Common myeloid progenitor, CD34-positive (primary cell): ENCODE results near the gene WWOX.

Experiments
- CTCF ChIA-PET: fragments of 350-600 bp; sonication (Branson Sonifier 250); formaldehyde crosslinking; loops from one replicate; lab custom pipeline; 2021; ENCODE audit warnings: antibody characterized with exemption; lab: Charles Lee
- POLR2A ChIA-PET: fragments of 350-600 bp; sonication (Branson Sonifier 250); formaldehyde crosslinking; loops from one replicate; lab custom pipeline; 2021; ENCODE audit warnings: antibody characterized with exemption; lab: Charles Lee
- DNase-seq, 3 donors: peaks; one replicate each; pipeline versions ENCODE4 v3.0.0 to v3.0.0-alpha.2; 2013
- H3K27ac ChIP-seq, 2 experiments: 1 replicate in 1 of 2; 2 replicates in 1 of 2; pipeline ENCODE4 v1.7.0; 2013; ENCODE audit warnings: inconsistent platforms in 2 of 2, low read length in 2 of 2, mild to moderate bottlenecking in 2 of 2, low read depth in 1 of 2, moderate library complexity in 1 of 2; ENCODE audit not compliant: severe bottlenecking in 2 of 2, insufficient read depth in 1 of 2, poor library complexity in 1 of 2
- H3K27me3 ChIP-seq, 5 experiments: replicated peaks in 2 of 5; 1 replicate in 3 of 5; 2 replicates in 2 of 5; pipeline versions ENCODE4 v1.6.1 to v1.7.0; 2013; ENCODE audit warnings: low read length in 4 of 5, mild to moderate bottlenecking in 2 of 5, moderate library complexity in 2 of 5, inconsistent platforms in 1 of 5; ENCODE audit not compliant: insufficient read depth in 5 of 5, control insufficient read depth in 4 of 5
- H3K36me3 ChIP-seq, 4 experiments: 1 replicate in 2 of 4; 2 replicates in 2 of 4; pipeline versions ENCODE4 v1.6.1 to v1.7.0; 2013; ENCODE audit warnings: low read length in 3 of 4, control low read depth in 1 of 4, mild to moderate bottlenecking in 1 of 4; ENCODE audit not compliant: control insufficient read depth in 4 of 4, insufficient read depth in 4 of 4
- H3K4me1 ChIP-seq, 4 experiments: 1 replicate in 3 of 4; 2 replicates in 1 of 4; pipeline versions ENCODE4 v1.6.1 to v1.7.1; 2013; ENCODE audit warnings: low read length in 3 of 4, mild to moderate bottlenecking in 3 of 4, control low read depth in 1 of 4, inconsistent platforms in 1 of 4, moderate library complexity in 1 of 4; ENCODE audit not compliant: control insufficient read depth in 4 of 4, insufficient read depth in 4 of 4; ENCODE audit errors: control extremely low read depth in 1 of 4
- H3K4me3 ChIP-seq, 7 experiments: 1 replicate in 4 of 7; 2 replicates in 3 of 7; pipeline versions ENCODE4 v1.5.1 to v1.7.0; 2013; ENCODE audit warnings: mild to moderate bottlenecking in 7 of 7, low read length in 6 of 7, moderate library complexity in 6 of 7, inconsistent platforms in 2 of 7, low read depth in 2 of 7, control low read depth in 1 of 7; ENCODE audit not compliant: insufficient read depth in 4 of 7, control insufficient read depth in 1 of 7; ENCODE audit errors: extremely low read depth in 1 of 7
- H3K9me3 ChIP-seq, 5 experiments: 1 replicate in 4 of 5; 2 replicates in 1 of 5; pipeline versions ENCODE4 v1.6.1 to v1.7.1; 2013; ENCODE audit warnings: low read length in 4 of 5, mild to moderate bottlenecking in 2 of 5, inconsistent platforms in 1 of 5, low read depth in 1 of 5, moderate library complexity in 1 of 5; ENCODE audit not compliant: control insufficient read depth in 4 of 5, insufficient read depth in 2 of 5; ENCODE audit errors: control extremely low read depth in 1 of 5
- WGBS: methylation state at CpG from one replicate; pipeline ENCODE4 v1.1.5; 2013; ENCODE audit not compliant: insufficient coverage; 5-methylcytosine and 5-hydroxymethylcytosine counted together

Gene WWOX

DNA sequence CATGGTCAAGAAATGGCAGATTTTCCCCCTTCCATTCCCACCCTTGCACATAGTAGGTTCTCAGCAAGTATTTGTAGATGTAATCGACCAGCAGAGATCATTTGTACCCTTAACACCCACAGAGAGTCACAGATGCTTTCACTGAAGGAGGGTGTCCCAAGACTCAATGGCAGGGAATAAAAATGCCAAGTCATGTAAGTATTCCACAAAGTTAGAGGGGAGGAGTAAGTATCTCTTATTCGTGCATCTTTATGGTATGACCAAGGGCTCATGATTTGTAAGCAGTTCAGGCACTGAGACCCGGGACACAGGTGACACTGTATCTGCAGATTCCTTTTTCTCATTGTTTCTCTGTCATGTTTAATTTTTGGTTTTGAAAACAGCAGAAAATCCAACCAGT, 1011.5 kb downstream of the WWOX start:
- Histone ChIP-seq H3K27ac (no peak overlapping the region), H3K4me1 (peaks cover 0 to 5% (median 5%) of the 10 kb centered on the region in 4 experiments), H3K36me3 (no peaks in the 10 kb centered on the region), H3K27me3 (no peaks in the 10 kb centered on the region), H3K9me3 (peaks cover 0 to 2% (median 0%) of the 10 kb centered on the region in 5 experiments), H3K4me3 (no peak overlapping the region)
- CTCF ChIA-PET, result no interaction called here
- 95% methylated on average over 3 of the region's 3 CpGs for WGBS
- POLR2A ChIA-PET, result no interaction called here
- DNase-seq, result no peak

GRCh38 chr16:79112462-79112861, 1013.0 kb downstream of the WWOX start:
- H3K9me3 ChIP-seq, result peaks cover 2 to 12% (median 5%) of the 10 kb centered on the region in 5 experiments
- 98% methylated on average over 9 of the region's 12 CpGs for WGBS
- no peak for DNase-seq
- POLR2A ChIA-PET, result no interaction called here
- H3K36me3 ChIP-seq, result no peaks in the 10 kb centered on the region
- H3K27me3 ChIP-seq, result no peaks in the 10 kb centered on the region
- CTCF ChIA-PET, result interaction anchor here (0.6 kb wide), 1 partner anchor 418 kb away, joined by 3 read pairs; no protein-coding TSS in a partner anchor
- H3K4me3 ChIP-seq, result no peak overlapping the region
- H3K4me1 ChIP-seq, result peaks cover 0 to 5% (median 5%) of the 10 kb centered on the region in 4 experiments
- no peak overlapping the region for H3K27ac ChIP-seq

GRCh38 chr16:79113826-79114225, 1014.4 kb downstream of the WWOX start:
- no peak overlapping the region for H3K4me3 ChIP-seq
- H3K4me1 ChIP-seq, result peaks cover 0 to 5% (median 5%) of the 10 kb centered on the region in 4 experiments
- H3K9me3 ChIP-seq, result peaks cover 4 to 18% (median 8%) of the 10 kb centered on the region in 5 experiments
- no peaks in the 10 kb centered on the region for H3K36me3 ChIP-seq
- 51% methylated on average over 4 of the region's 5 CpGs for WGBS
- H3K27me3 ChIP-seq, result no peaks in the 10 kb centered on the region
- no peak overlapping the region for H3K27ac ChIP-seq
- ChIA-PET CTCF (no interaction called here), POLR2A (no interaction called here)
- peak in 1 of 3 donors; percentile 15 for DNase-seq

- CTCF ChIA-PET, result interaction anchor here (1.3 kb wide), 1 partner anchor 25 kb away, joined by 3 read pairs; no protein-coding TSS in a partner anchor
- WGBS, result 96% methylated on average over 6 of the region's 8 CpGs
- Histone ChIP-seq H3K36me3 (no peaks in the 10 kb centered on the region), H3K4me3 (no peak overlapping the region), H3K9me3 (peaks cover 4 to 18% (median 8%) of the 10 kb centered on the region in 5 experiments), H3K27me3 (no peaks in the 10 kb centered on the region), H3K4me1 (peaks cover 0 to 5% (median 5%) of the 10 kb centered on the region in 4 experiments), H3K27ac (no peak overlapping the region)
- POLR2A ChIA-PET, result no interaction called here
- DNase-seq, result no peak
These were observed 1015.3 kb downstream of the WWOX start for GRCh38 chr16:79114759-79115158.

DNA sequence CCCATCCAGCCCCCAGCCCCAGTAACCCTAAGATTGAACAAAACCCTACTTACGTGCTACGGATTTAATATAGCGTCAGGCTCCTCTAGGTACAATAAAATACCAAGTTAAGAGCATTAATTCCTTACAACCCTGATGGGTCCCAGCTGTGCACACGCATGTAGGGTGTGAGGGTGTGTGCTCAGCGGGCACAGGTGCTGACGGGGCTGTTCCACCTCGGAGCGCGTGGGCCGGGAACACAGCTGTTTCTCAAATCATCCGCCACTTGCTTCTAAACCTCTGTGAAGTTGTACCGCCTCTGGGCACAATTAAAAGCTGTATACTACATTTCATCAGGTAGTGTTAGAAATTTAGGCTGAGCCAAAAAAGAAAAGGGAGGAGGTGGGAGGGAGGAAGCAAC, 1022.5 kb downstream of the WWOX start:
- WGBS, result 100% methylated on average over 1 of the region's 12 CpGs

GRCh38 chr16:79122343-79122742, 1022.9 kb downstream of the WWOX start:
- Histone ChIP-seq H3K4me1 (no peaks in the 10 kb centered on the region), H3K9me3 (peaks cover under 1 to 16% (median 3%) of the 10 kb centered on the region in 5 experiments), H3K27me3 (no peaks in the 10 kb centered on the region), H3K27ac (no peak overlapping the region), H3K4me3 (no peak overlapping the region), H3K36me3 (no peaks in the 10 kb centered on the region)
- 100% methylated on average over 6 of the region's 8 CpGs for WGBS
- DNase-seq, result no peak
- ChIA-PET CTCF (no interaction called here), POLR2A (no interaction called here)

More for the DNA sequence above, 1022.5 kb downstream of the WWOX start:
- no peaks in the 10 kb centered on the region for H3K36me3 ChIP-seq
- H3K9me3 ChIP-seq, result peaks cover 3 to 20% (median 5%) of the 10 kb centered on the region in 5 experiments
- CTCF ChIA-PET, result no interaction called here
- H3K4me3 ChIP-seq, result no peak overlapping the region
- no peak for DNase-seq
- POLR2A ChIA-PET, result no interaction called here
- H3K27ac ChIP-seq, result no peak overlapping the region
- no peaks in the 10 kb centered on the region for H3K4me1 ChIP-seq
- no peaks in the 10 kb centered on the region for H3K27me3 ChIP-seq

DNA sequence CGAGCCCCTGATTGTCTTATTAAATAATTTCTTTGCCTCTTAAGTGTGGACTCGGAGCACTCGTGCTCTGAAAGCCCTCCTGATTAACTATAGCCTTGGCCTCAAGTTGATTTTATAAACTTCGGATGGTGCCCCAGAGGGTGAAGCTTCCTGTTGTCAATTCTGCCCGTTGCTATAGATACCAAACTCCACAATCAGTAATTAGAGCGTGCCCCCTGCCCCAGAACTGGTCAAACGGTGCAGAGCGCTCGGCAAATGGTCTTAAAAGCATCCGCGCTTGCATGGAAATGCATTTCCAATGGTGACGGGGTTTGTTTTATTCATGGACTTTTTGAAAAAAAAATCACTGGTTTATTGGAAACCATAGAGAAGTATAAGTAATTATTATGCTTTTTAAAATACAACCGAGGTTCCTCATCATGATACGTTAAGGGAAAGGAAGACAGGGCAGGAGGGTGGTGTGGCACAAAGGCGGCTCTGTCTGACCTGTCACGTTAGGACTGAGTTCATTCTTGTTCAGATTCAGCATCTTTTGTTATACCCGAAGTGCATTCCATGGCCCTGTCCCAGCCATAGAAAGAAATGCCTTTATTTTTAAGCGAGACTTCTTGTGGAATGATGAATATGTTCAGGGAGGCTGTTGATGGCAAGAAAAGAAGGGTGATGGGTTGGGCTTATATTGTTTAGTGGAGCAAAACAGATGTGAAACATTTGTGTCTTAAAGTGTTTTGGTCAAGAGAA, 1024.7 kb downstream of the WWOX start:
- ChIA-PET POLR2A (no interaction called here), CTCF (interaction anchor here (0.6 to 1.2 kb wide), 2 partner anchors 12 to 284 kb away, joined by 4 to 5 read pairs; no protein-coding TSS in a partner anchor)
- H3K4me1 ChIP-seq, result no peaks in the 10 kb centered on the region
- H3K36me3 ChIP-seq, result no peaks in the 10 kb centered on the region
- H3K27me3 ChIP-seq, result no peaks in the 10 kb centered on the region
- peaks cover 0 to 8% (median 0%) of the 10 kb centered on the region in 5 experiments for H3K9me3 ChIP-seq
- 95% methylated on average over 11 of the region's 18 CpGs for WGBS
- no peak for DNase-seq
- no peak overlapping the region for H3K4me3 ChIP-seq
- H3K27ac ChIP-seq, result no peak overlapping the region
